CD4-positive, alpha-beta memory T cell (primary cell): Measurements from ENCODE around the gene EEF2K. TPM values are rescaled to one million over a fixed set of nuclear protein-coding genes. Genes with fewer than 3 reads are reported as not detected.

Experiments used
- CTCF ChIA-PET: fragments of 350-600 bp; sonication (Branson Sonifier 250); formaldehyde crosslinking; loops from one replicate; lab custom pipeline; 2021; ENCODE audit warnings: inconsistent platforms; ENCODE audit not compliant: partially characterized antibody; lab: Charles Lee
- POLR2A ChIA-PET: fragments of 350-600 bp; sonication (Branson Sonifier 250); formaldehyde crosslinking; loops from one replicate; lab custom pipeline; 2021; ENCODE audit not compliant: partially characterized antibody; lab: Charles Lee
- DNase-seq, 5 donors: peaks; one replicate each; pipeline versions ENCODE4 v3.0.0 to v3.0.0-alpha.2; 2020 to 2022; ENCODE audit warnings: mixed read lengths in 1 of 5
- H3K27ac ChIP-seq: one replicate; pipeline ENCODE4 v1.7.0; 2013; ENCODE audit warnings: low read depth, low read length
- H3K27me3 ChIP-seq: 2 replicates; pipeline ENCODE4 v1.7.0; 2013; ENCODE audit warnings: mild to moderate bottlenecking, low read length, moderate library complexity; ENCODE audit not compliant: insufficient read depth
- H3K36me3 ChIP-seq: 2 replicates; pipeline ENCODE4 v1.7.0; 2013; ENCODE audit warnings: mild to moderate bottlenecking, low read length, moderate library complexity; ENCODE audit not compliant: insufficient read depth
- H3K4me1 ChIP-seq: 2 replicates; pipeline ENCODE4 v1.7.0; 2013; ENCODE audit warnings: mild to moderate bottlenecking, low read length, moderate library complexity; ENCODE audit not compliant: insufficient read depth
- H3K4me3 ChIP-seq, 2 donors: one replicate each; pipeline ENCODE4 v1.7.0; 2013; ENCODE audit warnings: low read length in 2 of 2, mild to moderate bottlenecking in 1 of 2
- H3K9me3 ChIP-seq, 2 donors: one replicate each; pipeline ENCODE4 v1.7.0; 2013; ENCODE audit warnings: low read length in 2 of 2, control low read depth in 1 of 2; ENCODE audit not compliant: control insufficient read depth in 1 of 2
- H3K27ac Mint-ChIP-seq, 7 donors: one replicate each; pipeline ENCODE4 v1.8.0; 2020 to 2021; ENCODE audit warnings: mixed read lengths in 7 of 7, mild to moderate bottlenecking in 6 of 7, inconsistent platforms in 3 of 7, moderate library complexity in 3 of 7
- H3K27me3 Mint-ChIP-seq, 2 donors: one replicate each; pipeline ENCODE4 v1.8.0; 2020 to 2021; ENCODE audit warnings: mixed read lengths in 2 of 2
- H3K36me3 Mint-ChIP-seq, 2 donors: one replicate each; pipeline ENCODE4 v1.8.0; 2020 to 2021; ENCODE audit warnings: mixed read lengths in 2 of 2, inconsistent platforms in 1 of 2, mild to moderate bottlenecking in 1 of 2
- H3K4me1 Mint-ChIP-seq, 4 donors: one replicate each; pipeline ENCODE4 v1.8.0; 2020 to 2021; ENCODE audit warnings: mixed read lengths in 4 of 4, mild to moderate bottlenecking in 1 of 4
- H3K4me3 Mint-ChIP-seq, 8 donors: one replicate each; pipeline ENCODE4 v1.8.0; 2020 to 2021; ENCODE audit warnings: mixed read lengths in 8 of 8, mild to moderate bottlenecking in 7 of 8, moderate library complexity in 6 of 8, inconsistent platforms in 3 of 8
- H3K9me3 Mint-ChIP-seq, 8 donors: one replicate each; pipeline ENCODE4 v1.8.0; 2020 to 2021; ENCODE audit warnings: mixed read lengths in 8 of 8, mild to moderate bottlenecking in 5 of 8, inconsistent platforms in 3 of 8, moderate library complexity in 1 of 8
- intact Hi-C: fragments of 100-400 bp; cut with micrococcal nuclease; formaldehyde crosslinking; loops from one replicate; pipeline ENCODE4 v1.15.1; 2023
- polyA plus RNA-seq, 2 donors: library from polyadenylated mRNA; unstranded; fragments of 300-500 nt; fragmentation: Illumina TruSeq; gene quantifications; one replicate each; pipeline ENCODE4 v1.2.3, GENCODE V29; 2021
- total RNA-seq, 2 experiments: library from RNA; stranded (reverse); gene quantifications; one replicate each; pipeline ENCODE4 v1.2.3, GENCODE V29; 2021

The EEF2K gene
- total and polyA plus RNA-seq, 4 experiments from 2014 or later, result 0.77 to 20.7 (median 11.5) TPM

GRCh38 chr16:22183335-22183734 lies 22.7 kb upstream of the EEF2K start:
- Histone ChIP-seq H3K4me3 (no peak overlapping the region), H3K27me3 (no peaks in the 10 kb centered on the region), H3K9me3 (no peaks in the 10 kb centered on the region), H3K36me3 (no peaks in the 10 kb centered on the region), H3K27ac (no peak overlapping the region), H3K4me1 (peaks cover 12% of the 10 kb centered on the region)
- Mint-ChIP-seq H3K4me1 (peaks cover 7 to 11% (median 8%) of the 10 kb centered on the region in 4 donors), H3K36me3 (no peaks in the 10 kb centered on the region), H3K27ac (no peak overlapping the region), H3K27me3 (peaks cover 0 to 1% of the 10 kb centered on the region in 2 donors), H3K4me3 (no peak overlapping the region), H3K9me3 (no peaks in the 10 kb centered on the region)
- no peak for DNase-seq
- intact Hi-C loops, result loop anchor here (10.0 kb wide), 1 partner anchor 359 kb away; no protein-coding TSS in a partner anchor
- ChIA-PET POLR2A (no interaction called here), CTCF (no interaction called here)

GRCh38 chr16:22183901-22184614 lies 22.0 kb upstream of the EEF2K start:
- CTCF ChIA-PET, result interaction anchor here (0.7 kb wide), 1 partner anchor 116 kb away, joined by 3 read pairs; no protein-coding TSS in a partner anchor
- DNase-seq, result peak in 1 of 5 donors; percentile 14
- Mint-ChIP-seq H3K27ac (peak overlapping the region in 1 of 7 donors; percentile 60), H3K27me3 (no peaks in the 10 kb centered on the region), H3K4me3 (no peak overlapping the region), H3K9me3 (no peaks in the 10 kb centered on the region), H3K36me3 (no peaks in the 10 kb centered on the region), H3K4me1 (peaks cover 11 to 18% (median 16%) of the 10 kb centered on the region in 4 donors)
- intact Hi-C loops, result loop anchor here (10.0 kb wide), 1 partner anchor 359 kb away; no protein-coding TSS in a partner anchor
- H3K9me3 ChIP-seq, result no peaks in the 10 kb centered on the region
- no peak overlapping the region for H3K4me3 ChIP-seq
- POLR2A ChIA-PET, result interaction anchor here (0.9 to 1.7 kb wide), 3 partner anchors 11 to 116 kb away, joined by 3 to 4 read pairs (median 3); no protein-coding TSS in a partner anchor
- H3K27ac ChIP-seq, result no peak overlapping the region
- no peaks in the 10 kb centered on the region for H3K36me3 ChIP-seq
- no peaks in the 10 kb centered on the region for H3K27me3 ChIP-seq
- H3K4me1 ChIP-seq, result peaks cover 19% of the 10 kb centered on the region

GRCh38 chr16:22184615-22184968 lies 21.5 kb upstream of the EEF2K start:
- CTCF ChIA-PET, result interaction anchor here (0.7 kb wide), 1 partner anchor 116 kb away, joined by 3 read pairs; no protein-coding TSS in a partner anchor
- Histone ChIP-seq H3K27me3 (no peaks in the 10 kb centered on the region), H3K36me3 (no peaks in the 10 kb centered on the region), H3K9me3 (no peaks in the 10 kb centered on the region), H3K4me1 (peaks cover 24% of the 10 kb centered on the region), H3K27ac (no peak overlapping the region), H3K4me3 (no peak overlapping the region)
- no peak overlapping the region for H3K4me3 Mint-ChIP-seq
- no peaks in the 10 kb centered on the region for H3K9me3 Mint-ChIP-seq
- no peaks in the 10 kb centered on the region for H3K27me3 Mint-ChIP-seq
- peaks cover 17 to 23% (median 21%) of the 10 kb centered on the region in 4 donors for H3K4me1 Mint-ChIP-seq
- H3K27ac Mint-ChIP-seq, result peak overlapping the region in 2 of 7 donors; percentile 60 to 66
- POLR2A ChIA-PET, result interaction anchor here (0.9 to 1.7 kb wide), 3 partner anchors 11 to 116 kb away, joined by 3 to 4 read pairs (median 3); no protein-coding TSS in a partner anchor
- intact Hi-C loops, result loop anchor here (10.0 kb wide), 1 partner anchor 360 kb away; no protein-coding TSS in a partner anchor
- peaks cover 0 to under 1% of the 10 kb centered on the region in 2 donors for H3K36me3 Mint-ChIP-seq
- DNase-seq, result no peak

- no peak overlapping the region for H3K4me3 ChIP-seq
- ChIA-PET POLR2A (interaction anchor here (0.9 to 1.5 kb wide), 3 partner anchors 8 to 108 kb away, joined by 3 read pairs; no protein-coding TSS in a partner anchor), CTCF (interaction anchor here (0.8 to 5.0 kb wide), 3 partner anchors 109 to 186 kb away, joined by 4 to 172 read pairs (median 5); partner anchors contain the start of gene PDZD9)
- intact Hi-C loops, result loop anchor here (5.0 to 10.0 kb wide), 2 partner anchors 89 to 362 kb away; no protein-coding TSS in a partner anchor
- peaks cover 19 to 42% (median 26%) of the 10 kb centered on the region in 4 donors for H3K4me1 Mint-ChIP-seq
- no peak overlapping the region for H3K27ac ChIP-seq
- no peaks in the 10 kb centered on the region for H3K9me3 Mint-ChIP-seq
- H3K4me3 Mint-ChIP-seq, result no peak overlapping the region
- no peaks in the 10 kb centered on the region for H3K27me3 Mint-ChIP-seq
- no peaks in the 10 kb centered on the region for H3K9me3 ChIP-seq
- no peaks in the 10 kb centered on the region for H3K36me3 ChIP-seq
- peak overlapping the region; percentile 57 to 100 (median 85) for H3K27ac Mint-ChIP-seq
- H3K4me1 ChIP-seq, result peaks cover 29% of the 10 kb centered on the region
- no peaks in the 10 kb centered on the region for H3K27me3 ChIP-seq
- H3K36me3 Mint-ChIP-seq, result peaks cover 0 to 9% of the 10 kb centered on the region in 2 donors
- DNase-seq, result no peak
These were observed 19.6 kb upstream of the EEF2K start for GRCh38 chr16:22186517-22186916.

- peaks cover 30 to 56% (median 39%) of the 10 kb centered on the region in 4 donors for H3K4me1 Mint-ChIP-seq
- H3K9me3 Mint-ChIP-seq, result peaks cover 0 to 2% (median 0%) of the 10 kb centered on the region in 8 donors
These were observed 17.8 kb upstream of the EEF2K start for GRCh38 chr16:22188267-22188594.

GRCh38 chr16:22188595-22189442 lies 17.3 kb upstream of the EEF2K start:
- Histone ChIP-seq H3K4me1 (peaks cover 52% of the 10 kb centered on the region), H3K27me3 (no peaks in the 10 kb centered on the region), H3K27ac (peak overlapping the region; percentile 95), H3K4me3 (peak overlapping the region in 1 of 2 donors; percentile 69), H3K9me3 (no peaks in the 10 kb centered on the region), H3K36me3 (no peaks in the 10 kb centered on the region)
- H3K27ac Mint-ChIP-seq, result peak overlapping the region; percentile 99 to 100 (median 100)
- H3K9me3 Mint-ChIP-seq, result peaks cover 0 to 4% (median 0%) of the 10 kb centered on the region in 8 donors
- peaks cover 36 to 62% (median 45%) of the 10 kb centered on the region in 4 donors for H3K4me1 Mint-ChIP-seq
- no peaks in the 10 kb centered on the region for H3K27me3 Mint-ChIP-seq
- intact Hi-C loops, result loop anchor here (1.0 to 10.0 kb wide), 4 partner anchors 92 to 364 kb away; partner anchors contain the start of gene PDZD9
- ChIA-PET CTCF (interaction anchor here (0.8 to 5.0 kb wide), 36 partner anchors 12 to 543 kb away, joined by 3 to 172 read pairs (median 5); partner anchors contain the start of genes EEF2K, MOSMO, PDZD9 and POLR3E), POLR2A (interaction anchor here (0.9 to 9.9 kb wide), 18 partner anchors 9 to 669 kb away, joined by 3 to 196 read pairs (median 9); partner anchors contain the start of genes EEF2K, MOSMO, PDZD9 and POLR3E)
- H3K36me3 Mint-ChIP-seq, result peaks cover 4 to 14% of the 10 kb centered on the region in 2 donors
- peak; percentile 67 to 81 (median 76) for DNase-seq
- peak overlapping the region; percentile 82 to 98 (median 94) for H3K4me3 Mint-ChIP-seq

More at GRCh38 chr16:22188267-22188594, 17.8 kb upstream of the EEF2K start:
- Histone ChIP-seq H3K4me3 (no peak overlapping the region), H3K9me3 (no peaks in the 10 kb centered on the region), H3K27me3 (no peaks in the 10 kb centered on the region), H3K27ac (peak overlapping the region; percentile 95), H3K4me1 (peaks cover 46% of the 10 kb centered on the region), H3K36me3 (no peaks in the 10 kb centered on the region)
- ChIA-PET CTCF (interaction anchor here (0.8 to 5.0 kb wide), 32 partner anchors 11 to 543 kb away, joined by 3 to 172 read pairs (median 5); partner anchors contain the start of genes EEF2K, MOSMO, PDZD9 and POLR3E), POLR2A (interaction anchor here (1.2 to 9.9 kb wide), 15 partner anchors 8 to 480 kb away, joined by 3 to 196 read pairs (median 13); partner anchors contain the start of genes EEF2K, MOSMO, PDZD9 and POLR3E)
- H3K27ac Mint-ChIP-seq, result peak overlapping the region; percentile 99 to 100 (median 100)
- H3K27me3 Mint-ChIP-seq, result no peaks in the 10 kb centered on the region
- H3K36me3 Mint-ChIP-seq, result peaks cover 0 to 14% of the 10 kb centered on the region in 2 donors
- intact Hi-C loops, result loop anchor here (1.0 to 10.0 kb wide), 4 partner anchors 91 to 363 kb away; partner anchors contain the start of gene PDZD9
- DNase-seq, result no peak
- H3K4me3 Mint-ChIP-seq, result peak overlapping the region in 4 of 8 donors; percentile 82 to 97 (median 95)
